HepG2 (cell line): ENCODE results near the gene LONP1. TPM values are rescaled to one million over a fixed set of nuclear protein-coding genes. Genes with fewer than 3 reads are reported as not detected.

Experiments
- NONO ChIP-seq, 2 experiments: fragments of 450-650 bp in 1 of 2; sonication (generic) in 1 of 2; formaldehyde crosslinking in 1 of 2; IDR thresholded peaks in 1 of 2; conservative IDR thresholded peaks in 1 of 2; 2 replicates each; pipeline versions ENCODE4 v1.6.1 to v1.8.0; 2017 to 2022; ENCODE audit warnings: mild to moderate bottlenecking in 1 of 2, missing genetic modification reagents in 1 of 2, moderate library complexity in 1 of 2
- POGZ ChIP-seq: sonication (generic); formaldehyde crosslinking; IDR thresholded peaks from 2 replicates; pipeline ENCODE4 v1.4.0; 2020; ENCODE audit warnings: mild to moderate bottlenecking, missing genetic modification reagents
- ZHX2 ChIP-seq, 2 experiments: sonication (generic) in 1 of 2; formaldehyde crosslinking in 1 of 2; IDR thresholded peaks; 2 replicates each; pipeline versions ENCODE4 v1.6.1 to v1.9.0; 2014 to 2022; ENCODE audit warnings: antibody characterized with exemption in 1 of 2, borderline replicate concordance in 1 of 2, inconsistent platforms in 1 of 2, low read depth in 1 of 2, missing genetic modification reagents in 1 of 2
- ZNF142 ChIP-seq: sonication (generic); formaldehyde crosslinking; IDR thresholded peaks from 2 replicates; pipeline ENCODE4 v1.4.0; 2020; ENCODE audit warnings: missing genetic modification reagents
- ZNF292 ChIP-seq: sonication (generic); formaldehyde crosslinking; IDR thresholded peaks from 2 replicates; pipeline ENCODE4 v1.8.1; 2022; ENCODE audit warnings: mild to moderate bottlenecking, low read depth, missing genetic modification reagents, borderline replicate concordance
- ZNF383 ChIP-seq: sonication (generic); formaldehyde crosslinking; IDR thresholded peaks from 2 replicates; pipeline ENCODE4 v1.4.0; 2020; ENCODE audit warnings: missing genetic modification reagents, mild to moderate bottlenecking, borderline replicate concordance
- ZNF512B ChIP-seq: sonication (generic); formaldehyde crosslinking; IDR thresholded peaks from 2 replicates; pipeline ENCODE4 v1.5.1; 2020; ENCODE audit warnings: missing genetic modification reagents, mild to moderate bottlenecking, borderline replicate concordance
- polyA plus RNA-seq, 8 experiments: library from polyadenylated mRNA; depleted of rRNA in 3 of 8; stranded (reverse) in 7 of 8; unstranded in 1 of 8; fragments of >200 nt; fragmentation: Illumina TruSeq in 4 of 8; extraction: Trizol in 4 of 8; gene quantifications; 2 replicates each; pipeline versions ENCODE4 v1.2.1 to v1.2.3, GENCODE V29; 2011 to 2016; ENCODE audit warnings: low read depth in 4 of 8, missing spikeins in 1 of 8, mixed read lengths in 1 of 8; ENCODE audit not compliant: insufficient read depth in 1 of 8
- total RNA-seq, 5 experiments: library from RNA; depleted of rRNA; stranded (reverse); fragments of >200 nt; fragmentation: Illumina TruSeq; extraction: Trizol; gene quantifications; 2 replicates each; pipeline ENCODE4 v1.2.3, GENCODE V29; 2016; ENCODE audit warnings: low read depth in 1 of 5

Gene LONP1
- total and polyA plus RNA-seq, 2 of the 13 experiments (the other 11 are each of a cell fraction or from before 2014, with no cell fraction given), result 59.5 to 76.8 TPM

- TF ChIP-seq ZNF142 (CRISPR knock-in tag), result peak; percentile 80
- peak; percentile 87 for TF ChIP-seq POGZ (CRISPR knock-in tag)
- no peak for TF ChIP-seq ZNF383
- TF ChIP-seq ZNF512B, result no peak
- TF ChIP-seq ZHX2 (IDR thresholded peaks at IDR 0.05; ENCODE audit: low read depth), result peak; percentile 96
- 0 out of 2 replicates have a peak, but pooled peaks have one; percentile 56 for TF ChIP-seq ZHX2 (CRISPR knock-in tag; IDR thresholded peaks at IDR 0.05; ENCODE audit: borderline replicate concordance)
- TF ChIP-seq ZNF292 (CRISPR knock-in tag), result no peak
- no peak for TF ChIP-seq NONO (IDR thresholded peaks at IDR 0.05)
- peak; percentile 97 for TF ChIP-seq NONO (CRISPR knock-in tag; conservative IDR thresholded peaks at IDR 0.05)
Measured at GRCh38 chr19:5719961-5720790, at the start of gene LONP1, which contains the start of gene CATSPERD (continued).
